ENCODE measurements around the gene KLHL36.
A peak's percentile ranks its signal among the peaks of the same experiment; 100 is the strongest.

The KLHL36 gene

DNA sequence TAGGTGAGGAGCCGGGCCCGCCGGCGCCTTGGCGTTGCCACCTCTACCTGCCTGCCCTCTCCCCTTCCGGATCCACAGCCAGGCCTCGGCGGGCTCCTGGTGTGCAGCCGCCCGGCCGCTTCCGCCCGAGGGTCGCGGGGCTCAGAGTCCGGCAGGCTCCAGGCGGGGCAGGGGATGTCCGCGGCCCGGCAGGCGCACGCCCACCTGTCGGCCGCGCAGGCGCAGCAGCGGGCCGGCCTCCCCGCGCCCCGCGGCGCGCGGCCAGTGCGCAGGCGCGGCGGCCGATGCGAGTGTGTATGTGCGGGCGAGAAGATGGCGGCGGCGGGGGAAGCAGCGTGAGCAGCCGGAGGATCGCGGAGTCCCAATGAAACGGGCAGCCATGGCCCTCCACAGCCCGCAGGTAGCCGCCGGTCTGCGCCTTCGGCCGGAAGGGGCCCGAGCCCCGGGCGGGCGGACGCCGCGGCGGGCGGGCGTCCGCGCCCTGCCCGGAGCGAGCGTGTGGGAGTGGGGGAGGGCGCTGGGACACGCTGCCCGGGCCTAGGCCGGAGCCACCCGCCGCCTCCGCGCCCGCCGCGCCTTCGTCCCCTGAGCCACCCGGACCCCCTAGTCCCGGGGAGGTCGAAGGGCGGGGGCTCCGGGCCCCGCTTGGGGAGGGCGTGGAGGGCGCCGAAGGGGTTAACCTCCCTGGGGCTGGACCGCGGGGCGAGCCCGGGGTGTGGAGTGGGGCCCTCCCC lies 51.6 kb downstream of the KLHL36 start, which contains the start of gene USP10:
TSS of gene USP10 (plus strand) at position 289 of the 734 bp plus-strand sequence. CDS start at position 380, 91 bp downstream.
- peak; percentile 83 for DNase-seq

DNA sequence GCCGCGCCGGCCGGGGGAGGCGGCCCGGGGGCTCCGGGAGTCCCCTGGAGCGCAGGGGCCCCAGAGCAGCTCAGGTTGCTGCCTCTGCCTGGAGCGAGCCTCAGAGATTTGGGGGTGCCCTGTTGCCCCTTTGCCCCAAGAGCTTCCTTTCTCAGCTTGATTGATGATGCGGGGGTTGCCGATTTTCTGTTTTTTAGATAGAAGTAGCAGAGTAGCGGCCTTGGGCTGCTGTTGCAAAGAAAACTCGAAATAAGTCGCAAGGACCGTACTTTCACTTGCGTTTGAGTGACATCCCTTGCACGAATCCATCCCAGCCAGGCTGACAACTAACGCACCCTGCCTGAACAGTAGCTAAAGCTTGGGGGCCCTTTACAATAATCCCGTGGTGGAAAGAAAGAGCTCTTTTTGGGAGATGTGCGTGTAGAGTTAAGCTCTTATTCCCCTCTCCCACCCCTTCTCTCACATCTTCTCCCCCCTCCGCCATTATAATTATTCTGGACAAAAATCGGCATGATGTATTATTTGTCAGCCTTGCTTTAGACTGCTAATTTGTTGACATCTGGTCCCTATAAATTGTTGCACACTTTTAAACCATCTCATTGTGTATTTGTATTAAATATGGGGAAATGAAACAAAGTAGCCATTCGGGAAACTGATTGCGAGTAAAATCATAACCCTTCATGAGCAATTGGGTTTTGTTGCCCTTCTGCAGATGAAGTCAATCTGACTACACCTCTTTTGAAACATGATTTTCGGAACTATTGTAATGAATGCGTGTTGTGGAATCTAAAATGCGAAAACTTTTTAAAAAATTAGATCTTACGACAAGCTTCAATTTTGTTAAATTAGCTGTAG lies 52.4 kb downstream of the KLHL36 start:
- DNase-seq, result peak; percentile 61

- peak; percentile 48 for DNase-seq
These were observed 55.4 kb downstream of the KLHL36 start for GRCh38 chr16:84703681-84704080.

DNA sequence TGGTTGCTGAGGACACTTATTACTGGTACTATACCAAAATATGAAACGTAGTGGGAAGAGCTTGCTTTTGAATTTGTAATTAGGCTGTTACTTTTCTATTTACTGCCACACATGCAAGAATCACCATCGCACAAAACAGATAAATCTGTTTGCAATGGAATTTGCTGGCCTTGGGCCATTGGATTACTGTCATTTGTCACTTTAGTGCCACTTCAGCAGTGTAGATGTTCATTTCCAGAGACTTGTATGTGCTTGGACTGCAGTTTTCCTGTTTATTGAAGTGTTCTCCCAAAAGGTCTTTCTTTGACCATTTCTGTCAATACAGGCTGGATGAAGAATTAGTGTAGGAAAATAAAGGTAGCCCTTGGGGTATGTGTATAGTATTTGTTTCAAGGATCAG lies 55.9 kb downstream of the KLHL36 start:
- DNase-seq, result no peak

DNA sequence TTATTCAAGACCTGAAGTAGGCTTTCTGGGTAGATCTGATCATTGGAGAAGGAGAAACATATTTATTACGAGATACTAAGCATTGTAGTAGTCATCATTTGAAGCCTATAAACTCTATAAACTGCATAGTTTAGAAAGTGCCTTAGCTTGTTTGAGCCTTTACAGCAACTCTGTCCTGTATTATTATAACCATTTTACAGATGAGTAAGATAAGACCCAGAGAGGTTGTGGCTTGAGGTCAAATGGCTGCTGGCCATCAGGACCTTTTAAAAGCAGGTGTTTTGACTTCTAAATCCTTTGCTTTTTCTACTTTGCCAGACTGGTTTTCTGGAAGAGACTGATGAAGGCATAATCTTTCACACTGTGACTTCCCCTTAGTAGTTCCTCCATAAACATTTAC lies 58.5 kb downstream of the KLHL36 start:
- no peak for DNase-seq

DNA sequence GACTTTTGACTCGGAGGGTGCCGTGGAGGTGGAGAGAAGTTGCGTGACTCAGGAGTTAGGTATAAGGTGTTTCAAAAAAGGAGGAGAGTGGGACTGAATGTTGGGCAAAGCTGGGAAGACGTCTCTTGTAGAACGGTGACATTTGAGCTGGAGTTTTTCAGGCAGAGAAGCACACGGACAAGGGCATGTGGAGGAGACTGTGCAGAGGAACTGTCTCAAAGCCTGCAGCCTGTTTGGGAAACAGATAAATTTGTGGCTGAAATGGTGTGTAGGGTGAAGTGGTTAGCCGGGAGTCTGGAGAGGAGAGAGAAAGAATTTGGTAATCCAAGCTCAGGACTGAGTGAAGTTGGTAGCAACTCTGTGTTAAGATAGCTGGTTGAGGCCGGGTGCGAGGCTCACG lies 61.3 kb downstream of the KLHL36 start:
- peak; percentile 35 for DNase-seq

GRCh38 chr16:84710686-84711085 lies 62.4 kb downstream of the KLHL36 start:
- no peak for DNase-seq
